Upper lobe of left lung (tissue), 4 donors: Measurements from ENCODE around the gene RELL1.

Source experiments
- EP300 ChIP-seq, 4 donors: sonication (generic); formaldehyde crosslinking; IDR thresholded peaks; one replicate each; pipeline ENCODE4 v1.5.1; 2017; ENCODE audit warnings: antibody characterized with exemption in 4 of 4, control low read depth in 2 of 4
- POLR2A ChIP-seq, 4 donors: fragments of 450-650 bp; IDR thresholded peaks; one replicate each; pipeline ENCODE4 v1.5.1; 2016 to 2017; ENCODE audit warnings: antibody characterized with exemption in 4 of 4, mild to moderate bottlenecking in 2 of 4
- TF ChIP-seq, protein P1 (sequence below), 6 experiments: fragments of 450-650 bp in 4 of 6; fragments of 200-600 bp in 2 of 6; sonication (generic) in 2 of 6; IDR thresholded peaks; one replicate each; pipeline ENCODE4 v1.5.1; 2016 to 2019; ENCODE audit warnings: antibody characterized with exemption in 6 of 6

DNA sequence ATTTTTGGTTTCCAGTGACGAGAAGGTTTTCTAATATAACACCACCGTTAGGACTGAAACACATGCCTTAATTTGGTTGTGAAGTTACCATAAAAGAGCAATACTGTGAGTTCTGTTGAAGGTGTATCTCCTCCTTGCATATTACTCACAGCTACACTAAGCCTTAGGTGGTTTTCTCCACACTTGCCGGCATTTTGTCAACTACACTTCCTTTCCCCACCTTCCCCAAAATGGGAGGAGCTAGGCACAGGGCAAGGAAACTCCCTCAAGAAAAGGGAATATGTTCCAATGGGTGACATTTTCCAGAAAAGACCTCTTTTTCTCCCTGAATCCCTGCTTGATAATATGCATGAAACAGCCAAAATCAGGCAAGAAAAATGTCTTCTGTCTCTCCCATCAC, 44.8 kb downstream of the RELL1 start:
- TF ChIP-seq, protein P1, sequence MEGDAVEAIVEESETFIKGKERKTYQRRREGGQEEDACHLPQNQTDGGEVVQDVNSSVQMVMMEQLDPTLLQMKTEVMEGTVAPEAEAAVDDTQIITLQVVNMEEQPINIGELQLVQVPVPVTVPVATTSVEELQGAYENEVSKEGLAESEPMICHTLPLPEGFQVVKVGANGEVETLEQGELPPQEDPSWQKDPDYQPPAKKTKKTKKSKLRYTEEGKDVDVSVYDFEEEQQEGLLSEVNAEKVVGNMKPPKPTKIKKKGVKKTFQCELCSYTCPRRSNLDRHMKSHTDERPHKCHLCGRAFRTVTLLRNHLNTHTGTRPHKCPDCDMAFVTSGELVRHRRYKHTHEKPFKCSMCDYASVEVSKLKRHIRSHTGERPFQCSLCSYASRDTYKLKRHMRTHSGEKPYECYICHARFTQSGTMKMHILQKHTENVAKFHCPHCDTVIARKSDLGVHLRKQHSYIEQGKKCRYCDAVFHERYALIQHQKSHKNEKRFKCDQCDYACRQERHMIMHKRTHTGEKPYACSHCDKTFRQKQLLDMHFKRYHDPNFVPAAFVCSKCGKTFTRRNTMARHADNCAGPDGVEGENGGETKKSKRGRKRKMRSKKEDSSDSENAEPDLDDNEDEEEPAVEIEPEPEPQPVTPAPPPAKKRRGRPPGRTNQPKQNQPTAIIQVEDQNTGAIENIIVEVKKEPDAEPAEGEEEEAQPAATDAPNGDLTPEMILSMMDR (IDR thresholded peaks at IDR 0.05): no peak
- TF ChIP-seq EP300 (IDR thresholded peaks at IDR 0.05): no peak
- TF ChIP-seq POLR2A (IDR thresholded peaks at IDR 0.05): no peak
